ENCODE data around the gene NBEA.

The NBEA gene

GRCh38 chr13:35191883-35192282, 249.8 kb downstream of the NBEA start:
- no peak for DNase-seq

- no peak for DNase-seq
Observed at GRCh38 chr13:35198613-35199200, 256.6 kb downstream of the NBEA start.

GRCh38 chr13:35208587-35208986, 266.5 kb downstream of the NBEA start:
- no peak for DNase-seq

- no peak for DNase-seq
Observed at GRCh38 chr13:35210261-35210660, 268.2 kb downstream of the NBEA start.

GRCh38 chr13:35211949-35212348, 269.9 kb downstream of the NBEA start:
- DNase-seq: no peak

GRCh38 chr13:35213911-35214310, 271.8 kb downstream of the NBEA start:
- no peak for DNase-seq

- no peak for DNase-seq
Observed at GRCh38 chr13:35216131-35216530, 274.1 kb downstream of the NBEA start.

- no peak for DNase-seq
Observed at GRCh38 chr13:35219021-35219420, 277.0 kb downstream of the NBEA start.

GRCh38 chr13:35225159-35225558, 283.1 kb downstream of the NBEA start:
- no peak for DNase-seq

GRCh38 chr13:35225582-35225981, 283.5 kb downstream of the NBEA start:
- no peak for DNase-seq

- no peak for DNase-seq
Observed at GRCh38 chr13:35228536-35228935, 286.5 kb downstream of the NBEA start.

GRCh38 chr13:35231426-35231825, 289.4 kb downstream of the NBEA start:
- no peak for DNase-seq

GRCh38 chr13:35238274-35238673, 296.2 kb downstream of the NBEA start:
- no peak for DNase-seq

GRCh38 chr13:35252536-35253205, 310.6 kb downstream of the NBEA start:
- DNase-seq: no peak

- no peak for DNase-seq
Observed at GRCh38 chr13:35255241-35255640, 313.2 kb downstream of the NBEA start.

- no peak for DNase-seq
Observed at GRCh38 chr13:35256459-35257148, 314.5 kb downstream of the NBEA start.

GRCh38 chr13:35260316-35260715, 318.2 kb downstream of the NBEA start:
- DNase-seq: no peak

- DNase-seq: no peak
Observed at GRCh38 chr13:35266412-35266811, 324.3 kb downstream of the NBEA start.

GRCh38 chr13:35278917-35279316, 336.8 kb downstream of the NBEA start:
- no peak for DNase-seq

- no peak for DNase-seq
Observed at GRCh38 chr13:35279500-35279899, 337.4 kb downstream of the NBEA start.

GRCh38 chr13:35283856-35284255, 341.8 kb downstream of the NBEA start:
- no peak for DNase-seq

GRCh38 chr13:35285677-35286076, 343.6 kb downstream of the NBEA start:
- no peak for DNase-seq

- DNase-seq: no peak
Observed at GRCh38 chr13:35292329-35292728, 350.3 kb downstream of the NBEA start.

- no peak for DNase-seq
Observed at GRCh38 chr13:35293579-35294226, 351.6 kb downstream of the NBEA start.

Measured in CD4-positive, alpha-beta T cell treated with Interleukin-6 for 4 hours (primary cell).